RWPE2 (cell line): ENCODE results near the gene FUOM.

Source experiments
- ATAC-seq: fragments of 200-7000 bp; cut with Tn5 transposase; 3 replicates; pipeline ENCODE4 v1.9.1; 2021; ENCODE audit warnings: low read depth
- DNase-seq: peaks from one replicate; pipeline ENCODE4 v3.0.0-alpha.2; 2020; ENCODE audit warnings: low spot score
- H3K27ac ChIP-seq: fragments of 450-650 bp; 2 replicates; pipeline ENCODE4 v1.5.1; 2017; ENCODE audit warnings: mild to moderate bottlenecking; ENCODE audit not compliant: poor library complexity, severe bottlenecking
- H3K27me3 ChIP-seq: fragments of 250-450 bp; sonication (Bioruptor Pico); 2 replicates; pipeline ENCODE4 v1.5.1; 2021; ENCODE audit warnings: mild to moderate bottlenecking, moderate library complexity; ENCODE audit not compliant: insufficient read depth, poor library complexity, severe bottlenecking
- H3K36me3 ChIP-seq: fragments of 250-450 bp; sonication (Bioruptor Pico); 2 replicates; pipeline ENCODE4 v1.5.1; 2020; ENCODE audit warnings: low read depth, mild to moderate bottlenecking, moderate library complexity
- H3K4me1 ChIP-seq: fragments of 250-450 bp; sonication (Bioruptor Pico); 2 replicates; pipeline ENCODE4 v1.5.1; 2021; ENCODE audit warnings: mild to moderate bottlenecking, moderate library complexity; ENCODE audit not compliant: insufficient read depth, poor library complexity, severe bottlenecking
- H3K4me3 ChIP-seq: fragments of 250-450 bp; sonication (Bioruptor Pico); 2 replicates; pipeline ENCODE4 v1.5.1; 2021; ENCODE audit warnings: mild to moderate bottlenecking, moderate library complexity; ENCODE audit not compliant: severe bottlenecking
- H3K9me3 ChIP-seq: fragments of 250-450 bp; sonication (Bioruptor Pico); 2 replicates; pipeline ENCODE4 v1.5.1; 2021; ENCODE audit warnings: mild to moderate bottlenecking, moderate library complexity; ENCODE audit not compliant: severe bottlenecking
- TF ChIP-seq, protein P1 (sequence below): fragments of 450-650 bp; IDR thresholded peaks from one replicate; pipeline ENCODE4 v1.5.1; 2017; ENCODE audit warnings: mild to moderate bottlenecking, moderate library complexity; ENCODE audit not compliant: poor library complexity, severe bottlenecking

Gene FUOM

DNA sequence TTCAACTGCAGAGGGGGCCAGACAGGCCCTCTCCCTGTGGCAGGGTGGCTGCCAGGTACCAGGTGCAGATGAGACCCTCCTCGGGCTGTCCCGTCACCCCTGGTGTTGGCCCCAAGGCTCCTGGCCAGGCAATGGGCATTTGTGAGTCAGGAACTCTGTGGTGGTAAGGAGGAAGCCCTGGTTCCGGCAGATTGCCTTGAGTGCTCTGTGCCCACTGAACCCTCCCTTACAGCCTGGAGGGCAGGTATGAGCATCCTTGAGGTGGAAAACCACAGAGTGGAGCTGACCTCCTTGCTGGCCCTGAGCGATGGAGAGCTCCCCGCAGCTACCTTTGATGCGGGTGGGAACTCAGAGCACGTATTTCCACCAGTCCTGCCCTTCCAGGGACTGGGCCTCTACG is 23.2 kb upstream of the FUOM start:
- Histone ChIP-seq H3K27me3 (no peaks in the 10 kb centered on the region), H3K4me3 (no peak overlapping the region), H3K9me3 (no peaks in the 10 kb centered on the region), H3K4me1 (no peaks in the 10 kb centered on the region), H3K27ac (no peak overlapping the region), H3K36me3 (no peaks in the 10 kb centered on the region)
- no peak for DNase-seq
- no peak for ATAC-seq
- TF ChIP-seq, protein P1, sequence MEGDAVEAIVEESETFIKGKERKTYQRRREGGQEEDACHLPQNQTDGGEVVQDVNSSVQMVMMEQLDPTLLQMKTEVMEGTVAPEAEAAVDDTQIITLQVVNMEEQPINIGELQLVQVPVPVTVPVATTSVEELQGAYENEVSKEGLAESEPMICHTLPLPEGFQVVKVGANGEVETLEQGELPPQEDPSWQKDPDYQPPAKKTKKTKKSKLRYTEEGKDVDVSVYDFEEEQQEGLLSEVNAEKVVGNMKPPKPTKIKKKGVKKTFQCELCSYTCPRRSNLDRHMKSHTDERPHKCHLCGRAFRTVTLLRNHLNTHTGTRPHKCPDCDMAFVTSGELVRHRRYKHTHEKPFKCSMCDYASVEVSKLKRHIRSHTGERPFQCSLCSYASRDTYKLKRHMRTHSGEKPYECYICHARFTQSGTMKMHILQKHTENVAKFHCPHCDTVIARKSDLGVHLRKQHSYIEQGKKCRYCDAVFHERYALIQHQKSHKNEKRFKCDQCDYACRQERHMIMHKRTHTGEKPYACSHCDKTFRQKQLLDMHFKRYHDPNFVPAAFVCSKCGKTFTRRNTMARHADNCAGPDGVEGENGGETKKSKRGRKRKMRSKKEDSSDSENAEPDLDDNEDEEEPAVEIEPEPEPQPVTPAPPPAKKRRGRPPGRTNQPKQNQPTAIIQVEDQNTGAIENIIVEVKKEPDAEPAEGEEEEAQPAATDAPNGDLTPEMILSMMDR: no peak

DNA sequence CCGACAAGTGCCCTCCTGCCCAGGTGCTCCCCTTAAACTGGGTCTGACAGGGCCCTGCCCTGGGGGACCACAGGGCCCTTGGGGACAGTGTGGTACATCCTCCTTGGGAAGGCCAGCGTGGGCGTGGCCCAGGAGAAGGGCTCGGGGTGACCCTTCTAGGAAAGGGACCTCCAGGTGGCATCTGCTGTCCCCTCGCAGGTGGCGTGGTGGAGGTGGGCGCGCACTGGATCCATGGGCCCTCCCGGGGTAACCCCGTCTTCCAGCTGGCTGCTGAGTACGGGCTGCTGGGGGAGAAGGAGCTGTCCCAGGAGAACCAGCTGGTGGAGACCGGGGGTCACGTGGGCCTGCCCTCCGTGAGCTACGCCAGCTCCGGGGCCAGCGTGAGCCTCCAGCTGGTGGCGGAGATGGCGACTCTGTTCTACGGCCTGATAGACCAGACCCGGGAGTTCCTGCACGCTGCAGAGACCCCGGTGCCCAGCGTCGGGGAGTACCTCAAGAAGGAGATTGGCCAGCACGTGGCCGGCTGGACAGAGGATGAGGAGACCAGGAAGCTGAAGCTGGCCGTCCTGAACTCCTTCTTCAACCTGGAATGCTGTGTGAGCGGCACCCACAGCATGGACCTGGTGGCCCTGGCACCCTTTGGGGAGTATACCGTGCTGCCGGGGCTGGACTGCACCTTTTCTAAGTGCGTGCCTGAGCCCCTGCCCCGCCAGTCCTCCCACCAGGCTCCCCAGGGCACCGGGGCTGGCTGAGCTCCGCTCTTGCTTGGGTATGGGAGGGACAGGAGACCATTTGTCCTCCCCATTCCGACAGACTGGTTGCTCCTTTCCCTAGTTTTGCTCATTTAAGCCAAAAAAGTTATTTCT is 22.2 kb upstream of the FUOM start:
- H3K36me3 ChIP-seq: no peaks in the 10 kb centered on the region
- TF ChIP-seq, protein P1: no peak
- no peaks in the 10 kb centered on the region for H3K9me3 ChIP-seq
- DNase-seq: no peak
- H3K4me3 ChIP-seq: peak overlapping the region; percentile 68
- ATAC-seq: no peak
- no peak overlapping the region for H3K27ac ChIP-seq
- H3K27me3 ChIP-seq: no peaks in the 10 kb centered on the region
- no peaks in the 10 kb centered on the region for H3K4me1 ChIP-seq

DNA sequence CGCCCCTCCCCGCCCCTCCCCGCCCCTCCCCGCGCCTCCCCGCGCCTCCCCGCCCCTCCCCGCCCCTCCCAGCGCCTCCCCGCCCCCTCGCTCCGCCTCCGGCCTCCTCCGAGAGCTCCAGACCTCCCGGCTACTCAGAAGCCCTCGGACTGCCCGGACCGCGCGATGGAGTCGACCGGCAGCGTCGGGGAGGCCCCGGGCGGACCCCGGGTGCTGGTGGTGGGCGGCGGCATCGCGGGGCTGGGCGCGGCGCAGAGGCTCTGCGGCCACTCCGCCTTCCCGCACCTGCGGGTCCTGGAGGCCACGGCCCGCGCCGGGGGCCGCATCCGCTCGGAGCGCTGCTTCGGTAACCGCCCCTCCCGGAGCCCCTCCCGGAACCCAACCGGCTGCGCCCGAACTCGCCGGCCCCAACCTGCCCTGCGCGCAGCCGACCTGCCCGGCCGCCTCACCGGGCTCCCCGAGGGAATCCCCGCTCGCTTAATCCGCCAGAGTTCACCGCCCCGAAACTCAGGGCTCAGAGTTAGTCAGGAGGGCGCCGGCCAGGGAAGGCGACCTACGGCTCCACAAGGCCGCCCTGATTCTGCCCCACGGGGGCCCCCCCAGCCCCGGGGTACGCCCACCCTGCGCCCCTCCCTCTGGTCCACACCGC is 21.5 kb upstream of the FUOM start, which contains the start of gene PAOX:
PAOX (plus strand) TSS at position 111 of the 649 bp plus-strand sequence; CDS start at position 166, 55 bp downstream.
- H3K27ac ChIP-seq: no peak within 1 kb of the TSS
- H3K4me1 ChIP-seq: peaks cover under 1% of the 10 kb centered on the region

DNA sequence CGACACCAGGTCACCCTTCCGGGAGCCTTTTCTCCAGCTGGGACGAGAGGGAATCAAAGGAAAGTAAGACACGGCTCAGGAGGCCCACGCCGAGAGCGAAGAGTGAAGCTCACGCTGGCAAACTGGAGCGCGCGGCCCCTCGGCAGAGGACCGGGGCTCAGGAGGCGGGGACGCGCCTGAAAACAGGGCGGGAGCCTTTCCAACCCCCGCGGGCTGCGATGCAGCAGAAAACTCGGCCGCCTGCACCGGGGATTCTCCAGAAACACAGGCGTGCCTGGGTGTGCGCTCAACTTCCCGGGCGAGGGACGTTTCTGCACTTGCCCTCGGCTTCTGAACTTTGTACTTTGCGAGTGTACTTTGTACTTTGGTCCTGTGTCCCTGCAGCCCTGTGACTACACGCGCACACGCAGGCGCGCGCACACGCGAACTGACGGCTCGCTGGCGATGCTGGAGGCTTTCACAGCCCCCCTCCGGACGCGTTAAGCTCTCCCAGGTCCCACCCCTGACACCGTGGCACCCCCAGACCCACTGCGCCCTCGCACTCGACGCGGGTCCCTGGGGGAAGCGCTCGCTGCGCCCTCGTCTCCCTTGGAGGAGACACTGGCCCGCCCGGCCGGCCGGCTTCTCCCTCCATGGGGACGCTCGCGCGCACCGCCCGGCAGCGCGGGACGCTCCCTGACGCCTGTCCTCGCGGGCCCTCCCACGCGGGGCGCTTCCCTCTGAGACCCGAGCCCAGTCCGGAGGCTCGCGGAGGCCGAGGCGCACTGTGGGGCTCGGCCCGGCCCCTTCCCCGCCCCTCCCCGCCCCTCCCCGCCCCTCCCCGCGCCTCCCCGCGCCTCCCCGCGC is 20.7 kb upstream of the FUOM start:
- ATAC-seq: peak; percentile 45
- H3K27ac ChIP-seq: no peak overlapping the region
- H3K27me3 ChIP-seq: no peaks in the 10 kb centered on the region
- peak overlapping the region; percentile 47 for H3K4me3 ChIP-seq
- no peak for DNase-seq
- peaks cover 5% of the 10 kb centered on the region for H3K4me1 ChIP-seq
- no peaks in the 10 kb centered on the region for H3K36me3 ChIP-seq
- TF ChIP-seq, protein P1: no peak
- no peaks in the 10 kb centered on the region for H3K9me3 ChIP-seq

More for the DNA sequence above, 21.5 kb upstream of the FUOM start, which contains the start of gene PAOX:
- DNase-seq (no peak), ATAC-seq (peak; percentile 63)
- TF ChIP-seq, protein P1: no peak
- Histone ChIP-seq H3K27me3 (no peaks in the 10 kb centered on the region), H3K9me3 (no peaks in the 10 kb centered on the region), H3K4me3 (peak within 1 kb of the TSS; percentile 68), H3K36me3 (no peaks in the 10 kb centered on the region)
